COLO829 (cell line): ENCODE data around the gene MSANTD2.

Source experiments
- DNase-seq: peaks from one replicate; pipeline ENCODE4 v3.0.0; 2012; ENCODE audit warnings: low spot score

MSANTD2 gene

DNA sequence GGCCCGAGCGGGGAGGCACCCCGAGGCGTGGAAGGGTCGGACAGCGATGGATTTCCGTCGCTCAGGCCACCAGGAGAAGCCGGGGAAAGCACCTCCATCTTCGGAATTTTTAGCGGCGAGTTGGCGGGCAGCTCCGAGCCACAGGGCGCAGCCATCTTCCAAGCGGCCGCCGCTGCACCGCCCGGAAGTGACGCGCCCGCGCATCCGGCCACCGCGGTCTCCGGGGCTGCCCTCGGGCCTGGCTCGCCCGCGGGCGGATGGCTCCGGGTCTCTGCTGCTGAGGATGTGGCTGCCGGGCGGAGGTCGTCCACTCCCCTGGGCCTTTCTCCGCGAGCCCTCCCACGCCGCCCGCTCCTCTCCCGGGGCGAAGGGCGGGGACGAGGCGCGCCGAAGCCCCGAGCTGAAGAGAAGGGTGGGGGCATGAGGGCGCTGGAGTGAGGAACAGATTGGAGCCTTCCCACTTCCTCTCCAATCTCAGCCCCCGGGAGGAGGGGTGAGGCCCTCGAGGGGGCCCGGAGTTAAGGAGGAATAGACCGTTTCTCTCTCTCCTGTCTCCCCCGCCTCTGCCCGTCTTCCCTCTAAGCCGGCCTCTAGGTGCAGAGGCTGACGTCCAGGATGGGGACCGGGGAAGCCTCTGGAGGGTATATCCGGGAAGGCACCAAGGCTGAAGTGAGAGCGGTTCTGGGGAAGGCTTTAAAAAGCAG is at the start of gene MSANTD2:
MSANTD2 (minus strand) TSS at position 181 of the 704 bp plus-strand sequence; CDS start at position 155, 26 bp downstream.
- DNase-seq, result peak; percentile 51

DNA sequence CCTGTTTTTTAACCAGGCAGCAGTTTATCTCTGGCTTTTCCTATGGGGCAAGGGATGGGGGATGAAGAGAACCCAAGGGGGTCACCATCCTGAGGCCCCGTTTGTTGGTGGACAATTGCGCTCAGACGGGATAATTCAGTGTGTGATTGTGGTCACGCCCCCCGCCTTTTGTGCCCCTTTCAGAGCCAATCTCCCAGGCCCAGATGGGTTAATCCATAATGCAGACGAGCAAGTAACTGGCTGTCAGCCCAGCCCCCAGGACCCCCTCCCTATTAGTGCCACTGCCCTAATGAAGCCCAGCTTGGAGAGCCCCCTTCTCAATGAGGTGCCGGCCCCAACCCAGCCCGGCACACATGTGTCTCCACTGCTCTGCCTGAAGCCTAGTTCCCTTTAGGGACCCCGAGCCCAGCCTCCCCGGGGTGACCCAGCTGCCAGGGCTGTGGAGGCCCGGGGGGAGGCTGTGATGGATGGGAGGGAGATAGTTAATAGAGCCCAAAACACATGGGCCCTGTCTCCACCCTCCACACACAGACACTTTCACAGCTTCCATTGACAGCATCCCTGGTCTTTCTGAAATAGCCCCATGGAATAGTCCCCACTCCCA is 46.0 kb upstream of the MSANTD2 start:
- no peak for DNase-seq

DNA sequence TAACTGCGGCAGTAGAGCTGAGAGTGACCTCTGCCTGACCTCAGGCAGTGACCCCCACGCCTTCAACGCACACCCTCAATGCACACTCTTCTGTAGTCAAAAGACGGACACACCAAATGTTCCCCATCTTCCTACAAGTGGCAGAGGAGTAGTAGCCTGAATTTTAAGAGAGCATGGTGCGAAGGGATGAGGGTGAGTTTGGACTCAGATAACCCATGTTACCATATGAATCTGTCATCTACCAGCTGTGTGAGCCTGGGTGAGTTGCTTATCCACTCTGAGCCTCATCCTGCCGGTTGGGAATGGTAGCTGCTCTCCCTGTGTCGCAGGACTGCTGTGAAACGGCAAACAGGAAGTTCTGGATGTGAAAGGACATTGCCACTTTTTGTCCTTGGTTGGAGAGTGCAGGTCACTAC is 44.5 kb upstream of the MSANTD2 start:
- no peak for DNase-seq

DNA sequence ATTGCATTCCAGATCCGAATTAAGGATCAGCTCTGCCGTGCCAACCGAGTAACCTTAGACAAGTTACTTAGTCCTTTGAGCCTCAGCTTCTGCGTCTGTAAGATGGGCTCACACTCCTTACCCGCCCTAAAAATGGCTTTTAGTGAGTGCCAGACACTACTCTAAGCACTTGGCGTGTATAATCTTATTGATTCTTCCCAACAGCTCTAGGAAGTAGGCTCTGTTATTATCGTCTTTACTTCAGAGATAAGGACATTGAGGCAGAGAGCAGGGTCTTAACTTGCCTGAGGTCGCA is 43.4 kb upstream of the MSANTD2 start:
- no peak for DNase-seq

DNA sequence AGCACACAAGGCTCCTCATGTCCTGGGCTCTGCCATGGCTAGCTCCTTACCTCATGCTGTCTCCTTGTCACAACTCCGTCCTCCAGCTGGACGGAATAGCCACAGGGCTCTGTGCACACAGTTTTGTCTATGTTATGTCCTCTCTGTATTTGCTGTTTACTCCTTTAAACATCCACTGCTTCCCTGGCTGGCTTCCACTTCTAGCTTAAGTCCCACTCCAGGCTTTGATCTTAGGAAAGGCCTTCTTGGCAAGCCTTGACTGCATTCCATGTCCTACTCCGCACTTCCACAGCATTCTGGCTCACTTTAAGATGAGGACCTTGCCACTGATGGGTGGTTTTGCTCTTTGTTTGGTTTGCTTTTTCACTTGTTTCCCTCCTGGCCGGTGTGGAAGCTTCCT is 42.1 kb upstream of the MSANTD2 start:
- no peak for DNase-seq

DNA sequence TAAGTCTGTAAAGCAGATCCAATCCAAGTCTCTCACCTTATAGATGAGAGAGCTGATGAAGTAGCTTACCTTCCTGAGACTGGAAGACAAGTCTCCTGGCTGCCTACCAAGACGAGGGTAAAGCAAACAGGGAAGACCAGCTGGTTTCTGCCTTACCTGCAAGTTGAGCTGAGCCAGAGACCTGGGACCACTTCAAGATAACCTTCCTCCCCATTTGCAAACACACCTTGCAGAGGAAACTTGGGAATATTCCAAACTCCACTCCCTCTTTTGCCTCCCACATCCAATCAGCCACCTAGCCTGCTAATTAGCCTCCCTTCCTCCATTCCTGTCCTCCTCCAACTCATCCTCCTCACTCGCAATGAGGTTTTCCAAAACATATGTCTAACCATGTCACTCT is 41.6 kb upstream of the MSANTD2 start:
- no peak for DNase-seq

DNA sequence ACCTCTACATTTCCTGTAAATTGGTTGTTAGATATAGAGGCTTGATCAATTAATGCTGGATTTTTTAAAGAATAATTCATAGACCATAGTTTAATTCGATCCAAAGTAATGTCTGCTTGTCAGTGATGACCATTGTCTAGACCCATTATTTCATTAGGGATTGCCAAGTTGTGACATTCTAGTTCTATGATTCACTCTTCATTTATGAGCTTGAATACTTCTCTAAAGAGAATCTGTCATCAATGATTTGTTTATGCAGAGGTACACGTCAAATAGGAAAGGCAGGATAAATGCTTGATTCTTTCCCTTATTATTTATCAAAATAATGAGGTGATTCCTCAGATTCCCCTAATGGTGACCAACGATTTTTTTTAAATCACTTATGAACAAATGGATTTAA is 41.0 kb upstream of the MSANTD2 start:
- no peak for DNase-seq

DNA sequence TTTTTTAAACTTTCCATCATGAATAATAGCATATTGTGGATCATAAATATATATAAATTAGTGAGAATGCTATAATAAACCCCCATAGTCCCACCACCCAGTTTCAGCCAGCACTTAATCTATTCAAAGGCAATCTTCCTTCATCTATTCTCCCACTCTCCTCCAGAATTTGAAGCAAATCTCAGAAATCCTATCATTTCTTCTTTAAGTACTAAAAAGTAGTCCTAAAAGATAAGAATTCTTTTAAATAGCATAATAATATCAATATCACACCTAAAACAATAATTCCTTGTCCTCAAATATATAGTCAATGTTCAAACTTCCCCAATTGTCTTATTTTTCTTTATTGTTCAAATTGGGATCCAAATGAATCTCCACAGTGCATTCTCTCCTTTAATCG is 40.5 kb upstream of the MSANTD2 start:
- no peak for DNase-seq

DNA sequence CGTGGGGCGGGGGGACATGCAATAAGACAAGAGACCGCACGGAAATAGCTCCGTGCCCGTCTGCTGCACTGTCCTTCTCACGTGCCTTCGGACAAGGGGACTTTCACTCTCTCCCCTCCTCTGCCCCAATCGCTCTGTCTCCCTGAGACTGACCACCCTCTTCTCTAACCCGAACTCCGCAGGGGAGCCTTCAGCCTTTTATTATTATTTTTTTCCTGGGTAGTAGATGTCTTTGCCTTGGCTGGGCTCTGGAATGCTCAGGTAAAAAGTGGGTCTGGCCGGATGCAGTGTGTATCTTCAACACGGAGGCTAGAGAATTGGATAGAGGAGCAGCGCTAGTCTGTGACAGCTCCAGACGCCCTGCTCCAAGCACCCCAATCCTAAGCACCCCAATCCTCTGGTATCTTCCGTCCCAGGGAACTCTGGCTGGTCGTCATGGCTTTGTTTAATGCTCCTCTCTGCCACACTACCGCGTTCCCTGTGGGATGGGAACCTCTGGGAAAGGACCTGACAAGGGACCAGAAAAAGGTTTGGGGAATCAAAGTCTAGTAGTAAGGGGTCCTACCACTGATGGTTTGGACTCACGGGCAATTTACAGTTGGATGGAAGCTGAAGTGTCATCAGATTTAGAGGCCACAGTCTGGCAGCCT is 39.9 kb upstream of the MSANTD2 start:
- no peak for DNase-seq

DNA sequence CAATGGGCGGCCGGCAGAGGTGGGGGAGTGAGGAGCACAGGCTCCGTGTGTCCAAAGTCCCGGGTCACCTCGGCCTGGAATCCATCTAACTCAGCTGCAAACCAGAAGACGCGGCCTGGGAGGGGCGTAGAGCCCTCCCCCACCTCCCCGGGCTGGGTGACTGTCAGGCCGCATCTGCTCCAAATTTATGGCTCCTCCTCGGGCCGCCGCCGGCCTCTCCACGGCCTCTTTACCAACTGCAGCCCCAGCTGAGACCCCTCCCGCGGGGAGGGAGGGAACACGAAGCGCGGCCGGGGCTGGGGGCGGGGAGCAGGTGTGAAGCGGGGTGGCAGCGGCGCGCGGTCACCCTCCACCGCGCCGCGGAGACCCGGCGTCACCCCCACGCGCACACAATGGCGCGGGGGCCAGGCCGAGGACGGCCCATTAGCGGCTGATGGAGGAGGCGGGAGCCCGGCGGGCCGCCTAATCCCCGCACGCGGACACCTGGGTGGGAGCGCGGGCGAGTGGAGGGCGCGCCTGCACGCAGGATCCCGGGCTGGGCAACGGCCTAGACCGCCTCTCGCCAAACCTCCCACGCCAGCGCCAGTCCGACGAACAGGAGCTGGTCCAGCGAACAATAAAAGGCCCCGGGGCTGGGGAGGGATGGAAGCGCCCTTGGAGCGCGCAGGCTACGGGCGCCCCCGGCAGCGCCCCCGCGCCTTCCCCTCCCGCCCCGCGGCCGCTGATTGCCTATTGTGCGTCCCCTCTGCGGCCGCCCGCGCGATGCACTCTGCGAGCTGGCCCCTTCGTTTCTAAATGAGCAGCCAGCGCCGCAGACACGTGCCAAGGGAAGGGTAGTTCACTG is 39.1 kb upstream of the MSANTD2 start:
- DNase-seq, result no peak

DNA sequence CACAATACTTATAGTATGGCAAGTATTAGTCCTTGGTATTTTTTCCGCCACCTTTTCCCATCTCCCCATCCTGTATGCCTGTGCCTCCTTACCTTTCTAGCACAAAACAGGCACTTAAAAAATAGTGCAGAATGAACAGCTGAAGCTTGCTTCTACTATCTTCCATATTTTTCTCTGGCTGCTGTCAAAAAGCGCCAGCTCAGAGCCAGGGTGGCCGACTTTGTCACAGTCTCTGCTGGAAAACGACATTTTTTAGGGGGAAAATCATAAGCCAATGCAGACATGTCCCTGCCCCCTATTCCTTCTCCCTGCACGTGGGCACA is 38.6 kb upstream of the MSANTD2 start:
- DNase-seq, result no peak

DNA sequence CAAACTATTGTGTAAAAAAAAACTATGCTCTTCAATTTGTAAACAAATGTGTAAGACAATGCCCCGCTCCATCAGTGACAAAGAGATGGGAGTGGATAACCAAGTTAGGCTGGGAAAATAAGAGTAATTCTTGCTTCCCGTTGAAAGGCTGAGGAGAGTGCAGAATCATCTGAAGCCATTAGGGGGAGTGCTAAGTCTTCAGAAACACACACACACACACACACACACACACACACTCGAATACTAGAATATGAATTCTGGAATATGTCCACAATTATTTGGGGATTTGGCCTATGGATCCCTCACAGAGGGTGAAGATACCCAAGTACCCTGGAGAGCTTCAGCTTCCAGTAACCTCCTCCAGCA is 37.3 kb upstream of the MSANTD2 start:
- DNase-seq, result peak; percentile 44

DNA sequence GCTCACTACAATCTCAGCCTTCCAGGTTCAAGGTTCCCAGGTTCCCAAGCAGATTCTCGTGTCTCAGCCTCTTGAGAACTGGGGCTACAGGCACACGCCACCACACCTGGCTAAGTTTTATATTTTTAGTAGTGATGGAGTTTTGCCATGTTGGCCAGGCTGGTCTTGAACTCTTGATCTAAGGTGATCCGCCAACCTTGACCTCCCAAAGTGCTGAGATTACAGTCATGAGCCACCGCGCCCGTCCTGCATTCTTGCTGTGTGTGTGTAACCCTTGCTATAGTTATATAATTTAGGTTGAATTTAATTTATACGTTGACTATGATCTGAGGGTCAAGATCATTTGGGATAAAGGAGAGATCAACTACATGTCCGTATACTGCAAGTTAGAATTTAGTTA is 35.7 kb upstream of the MSANTD2 start:
- DNase-seq, result no peak

DNA sequence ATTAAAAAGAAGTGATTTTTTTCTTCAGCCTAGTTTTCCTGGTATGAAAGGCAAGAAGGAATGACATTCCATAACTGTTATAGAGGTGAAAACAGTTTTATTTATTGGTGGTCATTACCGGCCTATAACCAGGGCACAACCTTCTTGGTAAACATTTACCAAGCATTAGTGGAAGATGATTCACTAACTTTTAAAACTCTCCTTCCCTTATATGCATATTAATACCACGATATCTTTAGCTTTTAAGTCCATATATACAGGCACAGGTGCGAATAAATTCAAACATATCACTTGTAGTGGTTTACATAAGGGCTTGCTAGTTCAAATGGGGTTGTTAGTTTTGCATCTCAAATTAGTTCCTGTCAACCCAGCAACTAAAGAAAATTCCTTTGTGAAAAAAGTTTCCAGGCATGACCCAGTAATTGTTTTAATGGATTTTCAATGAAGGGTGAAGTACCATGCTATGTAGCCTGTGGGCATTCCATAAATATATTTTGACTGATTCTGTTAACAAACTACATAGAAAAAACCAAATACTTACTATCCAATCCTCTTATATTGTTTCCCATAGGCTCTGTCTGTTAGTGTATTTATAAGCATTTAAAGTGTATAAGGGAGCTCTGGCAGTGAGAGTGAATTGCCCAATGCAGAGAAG is 34.4 kb upstream of the MSANTD2 start:
- no peak for DNase-seq

DNA sequence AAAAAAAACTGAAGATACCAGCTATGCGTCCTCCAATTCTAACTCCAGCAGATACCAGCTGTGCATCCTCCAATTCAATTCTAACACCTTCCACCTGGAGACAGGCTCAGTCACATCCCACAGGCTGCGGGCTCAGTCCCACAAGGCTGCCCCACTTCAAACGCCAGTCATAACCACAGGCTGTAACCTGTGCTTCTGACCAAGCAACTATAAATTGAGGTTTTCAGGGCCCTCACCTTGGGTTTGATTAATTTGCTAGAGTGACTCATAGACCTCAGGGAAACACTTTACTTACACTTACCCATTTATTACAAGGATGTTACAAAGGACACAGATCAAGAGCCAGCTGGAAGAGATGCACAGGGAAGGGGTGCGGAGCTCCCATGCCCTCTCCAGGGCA is 32.4 kb upstream of the MSANTD2 start:
- no peak for DNase-seq

DNA sequence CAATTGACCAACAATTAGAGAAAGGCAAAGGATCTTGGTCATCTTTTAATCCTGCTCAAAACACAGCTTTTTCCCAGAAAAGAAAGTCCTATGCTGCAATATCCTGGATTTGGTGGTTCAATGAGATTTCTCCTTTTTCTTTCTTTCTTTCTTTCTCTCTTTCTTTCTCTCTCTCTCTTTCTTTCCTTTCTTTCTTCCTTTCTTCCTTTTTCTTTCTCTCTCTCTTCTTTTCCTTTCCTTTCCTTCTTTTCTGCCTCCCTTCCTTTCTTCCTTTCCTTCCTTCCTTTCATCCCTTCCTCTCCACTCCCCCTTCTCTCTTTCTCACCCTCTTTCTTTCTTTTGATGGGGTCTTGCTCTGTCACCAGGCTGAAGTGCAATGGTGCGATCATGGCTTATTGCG is 31.7 kb upstream of the MSANTD2 start:
- no peak for DNase-seq

DNA sequence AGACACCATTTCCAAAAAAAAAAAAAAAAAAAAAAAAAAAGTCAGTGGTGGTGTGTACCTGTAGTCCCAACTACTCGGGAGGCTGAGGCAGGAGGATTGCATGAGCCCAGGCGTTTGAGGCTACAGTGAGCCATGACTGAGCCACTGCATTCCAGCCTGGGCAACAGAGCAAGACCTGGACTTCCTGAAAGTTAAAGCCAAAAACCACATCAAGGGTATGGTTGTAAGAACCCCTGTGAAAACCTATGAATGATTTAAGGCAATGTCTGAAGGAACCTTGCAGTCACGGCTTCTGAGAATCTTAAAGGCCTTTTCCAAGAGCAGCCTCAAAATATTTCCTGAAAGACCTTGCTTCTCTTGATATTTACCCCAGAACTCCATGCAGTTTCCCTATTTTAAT is 30.5 kb upstream of the MSANTD2 start:
- DNase-seq, result no peak

DNA sequence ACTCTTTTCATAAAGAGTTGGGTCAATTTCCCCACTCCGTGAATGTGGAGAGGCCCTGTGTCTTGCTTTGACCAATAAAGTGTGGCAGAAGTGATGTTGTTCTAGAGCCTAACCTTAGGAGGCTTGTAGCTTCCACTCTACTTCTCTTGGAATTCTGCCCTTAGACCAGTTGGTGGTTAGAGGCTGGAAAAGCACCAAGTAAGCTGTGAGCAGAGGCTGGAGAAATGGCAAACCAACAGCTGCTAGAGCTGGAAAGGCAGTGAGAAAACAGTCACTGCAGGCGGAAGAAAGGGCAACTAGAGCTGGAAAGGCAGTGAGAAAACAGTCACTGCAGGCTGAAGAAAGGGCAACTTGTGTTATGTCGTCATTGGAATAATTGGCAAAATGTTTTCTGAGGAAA is 29.8 kb upstream of the MSANTD2 start:
- no peak for DNase-seq

DNA sequence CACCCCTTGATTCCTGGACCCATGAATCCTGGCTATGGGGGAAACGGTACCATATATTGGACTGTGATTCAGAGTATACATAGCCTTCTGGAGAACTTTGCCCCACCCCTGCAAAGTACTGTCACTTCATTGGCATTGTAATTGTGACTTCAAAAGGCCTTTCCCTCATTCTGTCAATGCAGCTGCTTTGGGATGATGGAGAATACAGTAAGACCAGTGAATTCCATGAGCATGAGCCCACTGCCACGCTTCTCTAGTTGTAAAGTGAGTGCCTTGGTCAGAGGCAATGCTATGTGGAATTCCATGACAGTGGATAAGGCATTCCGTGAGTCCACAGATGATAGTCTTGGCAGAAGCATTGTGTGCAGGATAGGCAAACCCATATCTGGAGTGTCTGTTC is 25.7 kb upstream of the MSANTD2 start:
- DNase-seq, result no peak

DNA sequence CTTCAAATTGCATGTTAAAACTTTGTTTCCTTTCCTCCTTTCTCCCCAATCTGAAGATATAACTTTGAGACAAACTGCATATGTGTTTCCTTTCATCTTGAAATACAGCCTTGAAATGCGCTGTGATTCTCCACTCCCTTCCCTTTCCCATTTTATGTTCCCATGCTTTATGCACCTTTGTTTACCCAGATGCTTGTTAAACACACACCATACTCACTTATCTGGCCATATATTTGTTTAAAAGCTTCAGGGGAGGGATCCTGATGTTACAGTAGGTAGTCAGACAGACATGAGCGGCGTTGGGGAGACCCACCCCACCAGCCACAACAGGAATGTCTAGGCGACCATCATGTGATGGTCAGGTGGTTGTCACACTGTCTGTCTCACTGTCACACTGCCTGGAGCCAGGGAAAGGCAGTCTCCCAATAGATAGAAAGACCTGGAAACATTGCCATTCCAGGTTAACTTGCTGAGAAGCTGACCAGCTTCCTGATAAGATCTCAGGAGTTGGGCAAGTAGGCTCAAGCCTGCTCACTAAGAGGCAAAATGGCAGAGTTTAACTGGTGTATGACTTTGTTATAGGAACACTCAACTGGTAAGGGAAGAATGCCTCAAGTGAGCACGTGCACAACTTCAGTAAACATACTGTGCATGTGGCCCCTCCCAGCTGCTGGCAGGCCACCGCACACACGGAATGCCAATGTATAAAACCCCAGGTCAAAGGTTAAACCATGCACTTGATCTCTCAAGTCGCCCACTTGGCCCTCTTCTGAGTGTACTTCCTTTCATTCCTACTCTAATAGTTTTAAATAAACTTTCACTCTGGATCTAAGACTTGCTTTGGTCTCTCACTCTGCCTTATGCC is 23.5 kb upstream of the MSANTD2 start:
- DNase-seq, result no peak

DNA sequence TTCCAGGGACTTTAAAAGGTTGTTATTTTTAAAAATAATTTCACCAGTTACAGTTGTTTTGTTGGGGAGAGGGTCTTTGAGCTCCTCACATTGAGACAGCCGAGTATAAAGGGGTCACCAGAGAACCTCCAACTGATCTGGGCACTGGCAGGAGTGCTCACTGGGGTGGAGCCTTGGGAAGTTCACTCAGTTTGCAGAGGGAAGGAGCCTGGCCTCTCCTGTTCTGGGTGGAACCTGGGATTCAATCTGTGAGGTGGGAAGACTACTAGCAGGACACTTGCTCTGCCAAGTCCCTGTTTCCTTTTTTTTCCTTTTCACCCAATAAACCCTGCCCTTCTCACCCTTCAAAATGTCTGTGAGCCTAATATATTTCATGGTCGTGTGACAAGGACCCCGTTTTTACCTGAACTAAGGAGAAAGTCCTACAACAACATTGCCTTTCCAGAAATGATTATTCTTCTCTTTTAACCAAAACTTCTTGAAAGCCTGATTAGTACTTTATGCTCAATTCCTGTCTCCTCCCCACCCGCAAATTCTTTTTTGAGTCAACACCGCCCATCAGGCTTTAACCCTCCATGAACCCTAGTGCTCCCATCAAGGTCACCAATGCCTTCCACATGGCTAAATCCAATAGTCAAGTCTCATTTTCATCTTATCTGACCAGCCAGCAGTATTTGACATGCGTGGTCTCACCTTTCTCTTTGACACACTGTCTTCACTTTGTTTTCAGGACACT is 22.0 kb upstream of the MSANTD2 start:
- DNase-seq, result no peak
